Activated CD4-positive, alpha-beta memory T cell treated with anti-CD3 and anti-CD28 coated beads for 36 hours (primary cell): Measurements from ENCODE around the gene CALHM4. TPM values are rescaled to one million over a fixed set of nuclear protein-coding genes. Genes with fewer than 3 reads are reported as not detected.

Experiments used
- CTCF ChIA-PET: fragments of 350-600 bp; sonication (Branson Sonifier 250); formaldehyde crosslinking; loops from one replicate; lab custom pipeline; 2021; ENCODE audit warnings: antibody characterized with exemption, inconsistent platforms; lab: Charles Lee
- POLR2A ChIA-PET: fragments of 350-600 bp; sonication (Branson Sonifier 250); formaldehyde crosslinking; loops from one replicate; lab custom pipeline; 2021; ENCODE audit warnings: antibody characterized with exemption; lab: Charles Lee
- DNase-seq: peaks from one replicate; pipeline ENCODE4 v3.0.0-alpha.2; 2020
- H3K27ac Mint-ChIP-seq: one replicate; pipeline ENCODE4 v1.8.0; 2021; ENCODE audit warnings: mixed read lengths
- H3K27me3 Mint-ChIP-seq: one replicate; pipeline ENCODE4 v1.8.0; 2021; ENCODE audit warnings: mixed read lengths
- H3K36me3 Mint-ChIP-seq: one replicate; pipeline ENCODE4 v1.8.0; 2021; ENCODE audit warnings: mixed read lengths
- H3K4me1 Mint-ChIP-seq: one replicate; pipeline ENCODE4 v1.8.0; 2021; ENCODE audit warnings: low read depth, mixed read lengths
- H3K4me3 Mint-ChIP-seq: one replicate; pipeline ENCODE4 v1.8.0; 2021; ENCODE audit warnings: mild to moderate bottlenecking, mixed read lengths
- H3K9me3 Mint-ChIP-seq: one replicate; pipeline ENCODE4 v1.8.0; 2021; ENCODE audit warnings: mixed read lengths
- intact Hi-C: fragments of 100-400 bp; cut with micrococcal nuclease; formaldehyde crosslinking; loops from one replicate; pipeline ENCODE4 v1.15.1; 2023
- total RNA-seq, 2 experiments: library from RNA; stranded (reverse); gene quantifications; one replicate each; pipeline ENCODE4 v1.2.3, GENCODE V29; 2021

The CALHM4 gene, protein sequence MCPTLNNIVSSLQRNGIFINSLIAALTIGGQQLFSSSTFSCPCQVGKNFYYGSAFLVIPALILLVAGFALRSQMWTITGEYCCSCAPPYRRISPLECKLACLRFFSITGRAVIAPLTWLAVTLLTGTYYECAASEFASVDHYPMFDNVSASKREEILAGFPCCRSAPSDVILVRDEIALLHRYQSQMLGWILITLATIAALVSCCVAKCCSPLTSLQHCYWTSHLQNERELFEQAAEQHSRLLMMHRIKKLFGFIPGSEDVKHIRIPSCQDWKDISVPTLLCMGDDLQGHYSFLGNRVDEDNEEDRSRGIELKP
- total RNA-seq, result not detected

DNA sequence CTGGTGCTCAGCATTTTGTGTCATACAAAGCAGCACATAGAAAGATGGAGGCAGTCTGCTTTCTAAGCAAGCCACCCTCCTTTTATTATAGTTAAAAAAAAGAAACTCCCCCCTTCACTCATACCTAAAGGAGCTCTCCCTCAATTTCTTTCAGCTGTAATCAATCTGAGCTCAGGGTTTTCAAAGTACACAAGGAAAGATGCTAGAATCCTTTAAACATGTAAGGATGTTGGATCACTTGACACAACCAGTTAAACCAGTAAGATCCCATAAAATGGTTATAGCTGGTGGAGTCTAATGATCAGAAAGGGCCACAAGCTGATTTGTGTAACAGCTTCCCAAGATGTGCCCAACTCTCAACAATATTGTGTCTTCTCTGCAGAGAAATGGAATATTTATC, at the start of gene CALHM4:
Gene CALHM4 (plus strand): TSS at position 301 of the 400 bp plus-strand sequence. CDS start 43 bp downstream, at position 344.
- Mint-ChIP-seq H3K27me3 (peaks cover 8% of the 10 kb centered on the region), H3K4me1 (no peaks in the 10 kb centered on the region), H3K27ac (no peak within 1 kb of the TSS), H3K9me3 (no peaks in the 10 kb centered on the region), H3K4me3 (no peak within 1 kb of the TSS), H3K36me3 (no peaks in the 10 kb centered on the region)
- intact Hi-C loops, result no loop called here
- POLR2A ChIA-PET, result no interaction called here
- CTCF ChIA-PET, result interaction anchor here (1.5 to 2.5 kb wide), 3 partner anchors 9 to 285 kb away, joined by 5 to 8 read pairs (median 6); no protein-coding TSS in a partner anchor
- no peak for DNase-seq

DNA sequence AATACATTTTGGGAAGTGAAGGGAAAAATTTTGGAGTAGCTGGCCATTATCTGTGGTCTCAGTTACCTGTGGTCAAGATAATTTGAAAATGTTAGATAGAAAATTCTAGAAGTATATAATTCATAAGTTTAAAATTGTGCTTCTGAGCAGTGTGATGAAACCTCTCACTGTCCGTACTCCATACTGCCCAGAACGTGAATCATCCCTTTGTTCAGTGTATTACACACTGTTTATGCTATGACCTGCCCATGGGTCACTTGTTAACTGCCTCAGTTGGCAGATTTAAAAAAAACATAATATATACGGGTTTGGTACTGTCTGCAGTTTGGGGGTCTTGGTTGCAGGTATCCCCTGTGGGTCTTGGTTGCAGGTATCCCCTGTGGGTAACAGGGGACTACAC, 46.2 kb upstream of the CALHM4 start:
- intact Hi-C loops, result no loop called here
- ChIA-PET POLR2A (no interaction called here), CTCF (interaction anchor here (0.5 kb wide), 1 partner anchor 31 kb away, joined by 4 read pairs; no protein-coding TSS in a partner anchor)
- DNase-seq, result no peak
- no peaks in the 10 kb centered on the region for H3K4me1 Mint-ChIP-seq
- H3K27ac Mint-ChIP-seq, result no peak overlapping the region
- H3K9me3 Mint-ChIP-seq, result peaks cover 11% of the 10 kb centered on the region
- no peaks in the 10 kb centered on the region for H3K36me3 Mint-ChIP-seq
- peaks cover 22% of the 10 kb centered on the region for H3K27me3 Mint-ChIP-seq
- no peak overlapping the region for H3K4me3 Mint-ChIP-seq

DNA sequence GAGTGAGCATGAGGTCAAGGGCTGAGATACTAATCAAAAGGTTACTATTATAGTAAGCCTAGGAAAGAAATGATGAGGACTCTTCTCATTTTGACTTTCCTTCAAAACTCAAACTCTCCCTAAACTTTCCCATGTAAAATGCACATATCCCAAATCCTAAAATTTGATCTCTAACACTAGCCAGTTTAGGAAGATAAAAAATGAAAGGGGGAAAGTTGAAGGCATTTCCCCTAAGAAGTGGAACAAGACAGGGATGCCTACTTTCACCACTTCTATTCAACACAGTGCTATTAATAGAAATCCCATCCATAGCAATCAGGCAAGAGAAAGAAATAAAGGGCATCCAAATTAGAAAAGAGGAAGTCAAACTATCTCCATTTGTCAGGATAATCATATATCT, 45.0 kb upstream of the CALHM4 start:
- no peaks in the 10 kb centered on the region for H3K4me1 Mint-ChIP-seq
- H3K36me3 Mint-ChIP-seq, result no peaks in the 10 kb centered on the region
- peaks cover 11% of the 10 kb centered on the region for H3K9me3 Mint-ChIP-seq
- intact Hi-C loops, result no loop called here
- CTCF ChIA-PET, result no interaction called here
- peaks cover 11% of the 10 kb centered on the region for H3K27me3 Mint-ChIP-seq
- no peak for DNase-seq
- no peak overlapping the region for H3K27ac Mint-ChIP-seq
- POLR2A ChIA-PET, result interaction anchor here (0.7 kb wide), 1 partner anchor 63 kb away, joined by 3 read pairs; no protein-coding TSS in a partner anchor
- H3K4me3 Mint-ChIP-seq, result no peak overlapping the region

DNA sequence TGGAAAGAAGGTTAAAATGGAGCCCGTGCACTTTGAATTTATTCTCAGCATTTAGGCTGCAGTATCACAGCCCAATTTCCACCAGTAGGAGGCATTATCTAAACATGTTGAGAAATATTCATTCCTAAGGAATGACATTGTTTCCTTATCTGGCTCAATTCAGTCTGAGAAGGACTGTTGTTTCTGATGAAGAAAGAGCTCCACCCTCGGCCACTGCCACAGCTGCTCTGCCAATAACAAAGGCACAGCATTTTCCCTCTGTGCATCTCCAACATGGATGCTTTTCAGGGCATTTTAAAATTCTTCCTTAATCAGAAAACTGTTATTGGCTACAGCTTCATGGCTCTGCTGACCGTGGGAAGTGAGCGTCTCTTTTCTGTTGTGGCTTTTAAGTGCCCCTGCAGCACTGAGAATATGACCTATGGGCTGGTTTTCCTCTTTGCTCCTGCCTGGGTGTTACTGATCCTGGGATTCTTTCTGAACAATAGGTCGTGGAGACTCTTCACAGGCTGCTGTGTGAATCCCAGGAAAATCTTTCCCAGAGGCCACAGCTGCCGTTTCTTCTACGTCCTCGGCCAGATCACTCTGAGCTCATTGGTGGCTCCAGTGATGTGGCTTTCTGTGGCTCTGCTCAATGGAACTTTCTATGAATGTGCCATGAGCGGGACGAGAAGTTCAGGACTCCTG, 42.0 kb upstream of the CALHM4 start, which contains the start of gene CALHM5:
Gene CALHM5 (plus strand): TSS at position 216 of the 687 bp plus-strand sequence. CDS start 58 bp downstream, at position 274.
- DNase-seq, result no peak

DNA sequence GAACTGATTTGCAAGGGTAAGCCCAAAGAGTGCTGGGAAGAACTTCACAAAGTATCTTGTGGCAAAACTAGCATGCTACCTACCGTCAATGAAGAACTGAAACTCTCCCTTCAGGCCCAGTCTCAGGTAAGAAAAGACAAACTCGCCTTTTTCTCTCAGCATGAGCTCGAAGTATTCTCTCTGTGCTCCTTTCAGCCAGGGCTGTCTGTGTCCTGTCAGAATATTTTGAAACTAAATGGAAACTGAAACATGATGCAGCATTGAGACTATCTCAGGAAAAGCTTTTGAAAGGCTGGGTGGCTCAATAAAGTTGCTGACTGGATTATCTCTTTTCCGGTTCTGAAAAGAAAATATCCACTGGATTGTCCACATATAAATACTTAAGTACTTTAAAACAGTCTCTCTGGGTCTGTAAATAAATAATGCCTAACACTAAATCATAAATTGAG, 41.4 kb upstream of the CALHM4 start:
- intact Hi-C loops, result no loop called here
- Mint-ChIP-seq H3K27me3 (peaks cover 2% of the 10 kb centered on the region), H3K4me1 (no peaks in the 10 kb centered on the region), H3K36me3 (no peaks in the 10 kb centered on the region), H3K9me3 (peaks cover 11% of the 10 kb centered on the region), H3K4me3 (no peak overlapping the region), H3K27ac (no peak overlapping the region)
- POLR2A ChIA-PET, result no interaction called here
- CTCF ChIA-PET, result interaction anchor here (1.9 kb wide), 1 partner anchor 224 kb away, joined by 8 read pairs; no protein-coding TSS in a partner anchor
- no peak for DNase-seq

More for the DNA sequence above, 42.0 kb upstream of the CALHM4 start, which contains the start of gene CALHM5:
- no peaks in the 10 kb centered on the region for H3K36me3 Mint-ChIP-seq
- CTCF ChIA-PET, result interaction anchor here (1.9 kb wide), 1 partner anchor 224 kb away, joined by 8 read pairs; no protein-coding TSS in a partner anchor
- POLR2A ChIA-PET, result no interaction called here
- no peak within 1 kb of the TSS for H3K27ac Mint-ChIP-seq
- intact Hi-C loops, result no loop called here
- peaks cover 2% of the 10 kb centered on the region for H3K27me3 Mint-ChIP-seq
- H3K9me3 Mint-ChIP-seq, result peaks cover 11% of the 10 kb centered on the region
- no peaks in the 10 kb centered on the region for H3K4me1 Mint-ChIP-seq
- no peak within 1 kb of the TSS for H3K4me3 Mint-ChIP-seq

DNA sequence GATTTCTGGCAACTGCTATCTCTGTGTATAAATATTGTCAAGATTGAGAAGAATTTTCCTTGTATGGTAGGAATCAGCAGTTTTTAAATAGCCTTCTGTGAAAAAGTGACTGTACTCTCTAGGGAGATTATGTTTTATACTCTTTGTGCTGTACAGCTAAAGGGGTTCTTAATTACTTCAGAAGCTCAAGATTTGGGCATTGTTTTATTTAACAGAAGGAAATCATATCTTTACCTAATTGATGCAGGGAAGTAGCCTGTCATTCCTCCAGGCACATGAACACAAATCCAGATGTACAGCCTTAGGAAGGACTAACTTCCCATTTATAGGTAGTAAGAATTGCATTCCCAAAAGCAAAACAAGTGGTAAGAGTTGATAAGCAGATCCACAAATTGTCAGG, 40.8 kb upstream of the CALHM4 start:
- ChIA-PET POLR2A (no interaction called here), CTCF (no interaction called here)
- no peaks in the 10 kb centered on the region for H3K4me1 Mint-ChIP-seq
- H3K9me3 Mint-ChIP-seq, result peaks cover 11% of the 10 kb centered on the region
- H3K4me3 Mint-ChIP-seq, result no peak overlapping the region
- no peaks in the 10 kb centered on the region for H3K36me3 Mint-ChIP-seq
- intact Hi-C loops, result no loop called here
- H3K27ac Mint-ChIP-seq, result no peak overlapping the region
- DNase-seq, result no peak
- H3K27me3 Mint-ChIP-seq, result peaks cover 2% of the 10 kb centered on the region

DNA sequence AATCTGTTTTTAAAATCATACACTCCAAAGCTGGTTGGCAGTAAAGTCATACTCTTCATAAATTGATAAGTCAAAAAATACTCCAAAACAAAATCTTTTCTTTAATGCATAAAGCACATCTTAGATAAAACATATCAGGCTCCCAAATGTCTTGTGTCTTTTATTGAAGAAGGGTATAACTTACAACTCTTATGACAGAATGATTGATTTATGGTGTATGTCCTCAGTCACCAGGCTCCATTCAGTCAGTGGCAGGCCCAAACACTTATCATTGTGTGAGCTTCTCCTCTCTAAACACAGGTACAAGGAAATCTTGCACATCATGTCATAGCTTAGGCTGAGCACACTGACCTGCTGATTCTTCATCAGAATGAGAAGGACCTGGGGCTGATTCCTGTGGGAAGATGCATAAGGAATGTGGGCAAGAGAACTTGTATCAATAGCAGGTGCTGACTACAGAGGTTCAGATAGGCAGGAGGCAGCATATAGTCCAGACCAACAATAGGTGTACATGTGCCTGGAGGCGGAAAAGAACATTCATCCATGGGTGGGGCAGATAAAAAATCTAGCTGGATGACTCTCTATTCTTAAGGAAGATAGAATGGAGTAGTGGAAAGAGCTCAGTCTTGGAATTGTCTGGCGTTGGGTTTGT, 40.2 kb upstream of the CALHM4 start:
- Mint-ChIP-seq H3K27me3 (peaks cover 6% of the 10 kb centered on the region), H3K4me1 (no peaks in the 10 kb centered on the region), H3K4me3 (no peak overlapping the region), H3K9me3 (peaks cover 11% of the 10 kb centered on the region), H3K36me3 (no peaks in the 10 kb centered on the region), H3K27ac (no peak overlapping the region)
- intact Hi-C loops, result no loop called here
- ChIA-PET POLR2A (no interaction called here), CTCF (interaction anchor here (1.3 kb wide), 1 partner anchor 9 kb away, joined by 4 read pairs; no protein-coding TSS in a partner anchor)
- no peak for DNase-seq

DNA sequence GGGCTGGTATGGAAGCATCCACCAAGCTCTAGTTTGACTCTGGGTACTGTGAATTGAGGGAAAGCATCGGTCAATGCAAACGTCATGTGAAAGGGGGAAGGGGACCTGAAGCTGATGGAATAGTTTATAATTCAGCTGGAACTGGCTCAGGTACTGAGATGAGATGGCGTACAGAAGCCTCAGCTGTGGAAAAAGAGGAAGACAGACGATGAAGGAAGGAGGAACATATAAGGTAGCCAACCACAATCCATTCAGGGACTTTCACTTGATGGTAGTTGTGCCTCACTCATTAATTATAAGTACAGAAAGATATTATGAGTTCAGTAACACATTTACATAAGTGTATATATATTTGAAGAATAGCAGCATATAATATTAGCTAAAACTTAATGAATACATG, 39.4 kb upstream of the CALHM4 start:
- Mint-ChIP-seq H3K27me3 (peaks cover 8% of the 10 kb centered on the region), H3K9me3 (peaks cover 4% of the 10 kb centered on the region), H3K4me1 (no peaks in the 10 kb centered on the region), H3K27ac (no peak overlapping the region), H3K36me3 (no peaks in the 10 kb centered on the region), H3K4me3 (no peak overlapping the region)
- intact Hi-C loops, result no loop called here
- DNase-seq, result no peak
- CTCF ChIA-PET, result interaction anchor here (1.3 kb wide), 1 partner anchor 8 kb away, joined by 4 read pairs; no protein-coding TSS in a partner anchor
- POLR2A ChIA-PET, result no interaction called here

DNA sequence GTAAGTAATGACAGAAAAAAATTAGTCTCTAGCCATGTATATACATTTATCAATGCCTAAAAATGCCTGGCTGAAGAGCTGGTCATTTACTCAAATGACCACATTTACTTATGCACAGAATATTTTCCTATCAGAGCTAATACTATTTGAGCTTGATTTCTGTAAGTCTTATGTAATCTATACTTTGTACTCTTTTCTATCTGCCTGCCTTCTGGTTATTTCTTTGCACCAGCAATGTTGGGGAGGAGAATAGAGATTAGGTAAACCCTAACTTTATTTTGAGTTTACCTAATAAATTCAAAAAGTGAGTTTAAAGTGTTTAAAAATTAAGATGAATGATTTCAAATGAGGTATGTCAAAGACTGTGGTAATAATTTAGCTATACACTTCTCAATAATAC, 38.4 kb upstream of the CALHM4 start:
- H3K27me3 Mint-ChIP-seq, result peaks cover 9% of the 10 kb centered on the region
- H3K36me3 Mint-ChIP-seq, result no peaks in the 10 kb centered on the region
- intact Hi-C loops, result no loop called here
- H3K27ac Mint-ChIP-seq, result no peak overlapping the region
- H3K4me3 Mint-ChIP-seq, result no peak overlapping the region
- ChIA-PET CTCF (interaction anchor here (0.8 to 1.5 kb wide), 5 partner anchors 14 to 246 kb away, joined by 3 to 8 read pairs (median 3); no protein-coding TSS in a partner anchor), POLR2A (no interaction called here)
- H3K9me3 Mint-ChIP-seq, result no peaks in the 10 kb centered on the region
- no peaks in the 10 kb centered on the region for H3K4me1 Mint-ChIP-seq
- DNase-seq, result no peak

DNA sequence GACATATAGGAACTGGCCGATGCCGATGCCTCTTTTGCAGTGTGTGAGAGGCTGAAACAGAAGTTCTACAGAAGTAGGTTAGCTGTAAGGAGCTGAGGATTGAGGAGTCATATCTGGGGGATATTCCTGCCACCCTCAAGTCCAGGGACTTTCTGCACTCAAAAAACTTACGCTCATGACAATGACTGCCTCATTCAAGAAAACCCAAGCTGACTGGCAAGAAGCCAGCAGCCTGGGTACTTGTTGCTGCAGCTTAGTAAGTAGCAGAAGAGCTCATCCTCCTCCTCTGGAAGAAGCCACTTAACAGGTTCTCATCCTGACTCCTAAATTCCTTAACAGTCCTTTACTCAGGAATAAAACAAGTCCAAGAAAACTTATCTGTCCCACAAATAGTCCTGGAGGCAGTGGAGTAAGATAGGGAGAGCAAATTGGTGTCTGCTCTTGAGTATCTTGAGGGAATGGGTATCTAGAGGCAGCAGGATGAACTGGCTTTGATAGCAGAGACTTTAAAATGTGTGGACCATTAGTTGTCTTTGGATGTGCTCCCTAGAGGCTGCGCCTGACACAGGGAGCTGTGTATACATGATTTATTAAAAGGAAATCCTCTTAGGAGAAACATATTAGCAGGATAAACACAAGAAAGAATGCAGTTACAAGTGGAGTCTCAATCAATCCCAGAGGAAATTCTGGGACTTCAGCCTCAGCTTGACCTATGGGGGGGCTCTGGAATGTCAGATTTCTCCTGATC, 34.8 kb upstream of the CALHM4 start:
- no peak overlapping the region for H3K4me3 Mint-ChIP-seq
- ChIA-PET POLR2A (no interaction called here), CTCF (no interaction called here)
- H3K36me3 Mint-ChIP-seq, result no peaks in the 10 kb centered on the region
- H3K4me1 Mint-ChIP-seq, result no peaks in the 10 kb centered on the region
- H3K27ac Mint-ChIP-seq, result no peak overlapping the region
- no peak for DNase-seq
- no peaks in the 10 kb centered on the region for H3K9me3 Mint-ChIP-seq
- peaks cover 9% of the 10 kb centered on the region for H3K27me3 Mint-ChIP-seq
- intact Hi-C loops, result no loop called here

DNA sequence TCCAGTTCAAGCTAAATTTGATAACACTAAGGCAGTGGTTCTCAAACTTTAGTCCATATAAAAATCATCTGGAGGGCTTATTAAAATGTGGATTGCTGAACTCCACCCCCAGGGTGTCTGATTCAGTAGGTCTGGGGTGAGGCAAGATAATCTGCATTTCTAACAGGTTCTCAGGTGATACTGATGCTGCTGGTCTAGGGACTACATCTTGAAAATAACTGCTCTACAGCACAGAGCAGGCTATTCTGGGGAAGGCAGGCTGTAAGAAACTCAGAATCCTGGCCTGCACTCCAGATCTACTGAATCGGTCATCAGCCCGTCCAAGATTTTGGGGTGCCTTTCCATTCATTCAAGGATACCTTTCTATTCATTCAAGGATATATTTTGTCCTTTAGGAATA, 30.7 kb upstream of the CALHM4 start:
- Mint-ChIP-seq H3K9me3 (no peaks in the 10 kb centered on the region), H3K27me3 (peaks cover 7% of the 10 kb centered on the region), H3K4me1 (no peaks in the 10 kb centered on the region), H3K36me3 (no peaks in the 10 kb centered on the region), H3K4me3 (no peak overlapping the region), H3K27ac (no peak overlapping the region)
- POLR2A ChIA-PET, result no interaction called here
- no peak for DNase-seq
- intact Hi-C loops, result no loop called here
- CTCF ChIA-PET, result interaction anchor here (0.7 to 1.3 kb wide), 3 partner anchors 9 to 235 kb away, joined by 3 to 4 read pairs (median 4); no protein-coding TSS in a partner anchor
